H1 (cell line): Measurements from ENCODE around the gene XKR7. TPM values are rescaled to one million over a fixed set of nuclear protein-coding genes. Genes with fewer than 3 reads are reported as not detected.

Experiments used
- CTCF ChIA-PET: fragments of 300-600 bp; sonication (Branson Sonifier 250); formaldehyde crosslinking; loops from one replicate; lab custom pipeline; 2021; ENCODE audit not compliant: partially characterized antibody; lab: Charles Lee
- POLR2A ChIA-PET: fragments of 300-600 bp; sonication (Branson Sonifier 250); formaldehyde crosslinking; loops from one replicate; lab custom pipeline; 2021; ENCODE audit warnings: inconsistent platforms; ENCODE audit not compliant: partially characterized antibody; lab: Charles Lee
- DNase-seq, 2 experiments: peaks; one replicate each; pipeline versions ENCODE4 v3.0.0 to v3.0.0-alpha.2; 2010 to 2022; ENCODE audit warnings: low spot score in 2 of 2, low read depth in 1 of 2, mixed read lengths in 1 of 2
- FAIRE-seq: peaks from 2 replicates; lab custom pipeline; 2011; peaks lifted over from hg19 to GRCh38; lab: Jason Lieb, UNC
- H2AFZ ChIP-seq: 2 replicates; pipeline ENCODE4 v1.8.1; 2012; ENCODE audit warnings: low read length, inconsistent platforms
- H2AK5ac ChIP-seq: 2 replicates; pipeline ENCODE4 v1.6.1; 2013; ENCODE audit warnings: low read depth, low read length
- H2BK120ac ChIP-seq: replicated peaks from 2 replicates; pipeline ENCODE3; 2013; ENCODE audit warnings: low read depth, low read length, inconsistent platforms
- H2BK12ac ChIP-seq: 2 replicates; pipeline ENCODE4 v1.6.1; 2013; ENCODE audit warnings: low read depth, low read length
- H2BK15ac ChIP-seq: 2 replicates; pipeline ENCODE4 v1.6.1; 2013; ENCODE audit warnings: low read length
- H2BK20ac ChIP-seq: 2 replicates; pipeline ENCODE4 v1.6.1; 2013; ENCODE audit warnings: low read length
- H2BK5ac ChIP-seq: 2 replicates; pipeline ENCODE4 v1.6.1; 2013; ENCODE audit warnings: low read depth, low read length
- H3K14ac ChIP-seq: 2 replicates; pipeline ENCODE4 v1.6.1; 2013; ENCODE audit warnings: inconsistent platforms; ENCODE audit not compliant: insufficient read length
- H3K18ac ChIP-seq: 2 replicates; pipeline ENCODE4 v1.6.1; 2013; ENCODE audit warnings: low read length; ENCODE audit errors: extremely low read depth
- H3K23ac ChIP-seq: 2 replicates; pipeline ENCODE4 v1.6.1; 2013; ENCODE audit warnings: inconsistent platforms; ENCODE audit not compliant: insufficient read length
- H3K23me2 ChIP-seq: 2 replicates; pipeline ENCODE4 v1.6.1; 2013; ENCODE audit warnings: low read depth, low read length
- H3K27ac ChIP-seq: 2 replicates; pipeline ENCODE4 v1.6.1; 2011; ENCODE audit warnings: low read depth, low read length, inconsistent platforms
- H3K27me3 ChIP-seq, 4 experiments: replicated peaks in 1 of 4; 1 replicate in 1 of 4; 2 replicates in 3 of 4; pipeline versions ENCODE4 v1.6.1 to v1.8.1; 2011 to 2013; ENCODE audit warnings: low read length in 3 of 4, mild to moderate bottlenecking in 3 of 4, inconsistent platforms in 2 of 4, mixed read lengths in 2 of 4, moderate library complexity in 1 of 4; ENCODE audit not compliant: control insufficient read depth in 3 of 4, insufficient read depth in 3 of 4; ENCODE audit errors: extremely low read depth in 1 of 4
- H3K36me3 ChIP-seq, 4 experiments: 2 replicates each; pipeline versions ENCODE4 v1.6.1 to v1.8.1; 2011 to 2013; ENCODE audit warnings: mild to moderate bottlenecking in 4 of 4, low read length in 3 of 4, moderate library complexity in 2 of 4, control low read depth in 1 of 4, inconsistent platforms in 1 of 4; ENCODE audit not compliant: insufficient read depth in 4 of 4, control insufficient read depth in 2 of 4
- H3K4ac ChIP-seq: replicated peaks from 2 replicates; pipeline ENCODE3; 2013; ENCODE audit warnings: low read length, low read depth, mixed read lengths, inconsistent platforms; ENCODE audit not compliant: insufficient read length
- H3K4me1 ChIP-seq, 4 experiments: replicated peaks in 1 of 4; 1 replicate in 1 of 4; 2 replicates in 3 of 4; pipeline versions ENCODE4 v1.6.1 to v1.8.1; 2011 to 2013; ENCODE audit warnings: low read length in 3 of 4, inconsistent platforms in 2 of 4, mixed read lengths in 1 of 4; ENCODE audit not compliant: insufficient read depth in 4 of 4, control insufficient read depth in 3 of 4
- H3K4me2 ChIP-seq, 2 experiments: 2 replicates each; pipeline versions ENCODE4 v1.6.1 to v1.8.1; 2011 to 2013; ENCODE audit warnings: low read depth in 2 of 2, low read length in 2 of 2, control low read depth in 1 of 2, inconsistent platforms in 1 of 2, mild to moderate bottlenecking in 1 of 2; ENCODE audit not compliant: insufficient read depth in 1 of 2
- H3K4me3 ChIP-seq, 4 experiments: fragments of 200-600, 300-600 bp in 1 of 4; sonication (generic), shearing (Covaris generic), sonication (Bioruptor Twin) in 1 of 4; 2 replicates each; pipeline versions ENCODE4 v1.5.1 to v1.8.1; 2011 to 2016; ENCODE audit warnings: low read length in 4 of 4, low read depth in 3 of 4, control low read depth in 2 of 4, inconsistent platforms in 2 of 4, mild to moderate bottlenecking in 2 of 4, mixed read lengths in 1 of 4, moderate library complexity in 1 of 4; ENCODE audit not compliant: insufficient read depth in 2 of 4; ENCODE audit errors: extremely low read depth in 1 of 4
- H3K56ac ChIP-seq: replicated peaks from 2 replicates; pipeline ENCODE3; 2013; ENCODE audit warnings: low read depth, mild to moderate bottlenecking, mixed read lengths, low read length, inconsistent platforms; ENCODE audit not compliant: insufficient read length
- H3K79me1 ChIP-seq: 2 replicates; pipeline ENCODE4 v1.6.1; 2013; ENCODE audit warnings: low read depth, low read length, control low read depth
- H3K79me2 ChIP-seq, 2 experiments: 2 replicates each; pipeline versions ENCODE4 v1.6.1 to v1.8.1; 2012 to 2013; ENCODE audit warnings: low read length in 2 of 2, mild to moderate bottlenecking in 2 of 2, inconsistent platforms in 1 of 2; ENCODE audit not compliant: insufficient read depth in 2 of 2, control insufficient read depth in 1 of 2
- H3K9ac ChIP-seq, 4 experiments: replicated peaks in 1 of 4; 1 replicate in 1 of 4; 2 replicates in 3 of 4; pipeline versions ENCODE4 v1.6.1 to v1.8.1; 2011 to 2013; ENCODE audit warnings: low read depth in 3 of 4, low read length in 3 of 4, control low read depth in 2 of 4, mild to moderate bottlenecking in 2 of 4, moderate library complexity in 2 of 4, inconsistent platforms in 1 of 4; ENCODE audit errors: extremely low read depth in 1 of 4
- H3K9me3 ChIP-seq, 2 experiments: 2 replicates each; pipeline versions ENCODE4 v1.6.1 to v1.8.1; 2012 to 2013; ENCODE audit warnings: mild to moderate bottlenecking in 2 of 2, moderate library complexity in 2 of 2, control low read depth in 1 of 2, inconsistent platforms in 1 of 2, low read depth in 1 of 2, low read length in 1 of 2, mixed read lengths in 1 of 2; ENCODE audit not compliant: insufficient read depth in 2 of 2
- H4K20me1 ChIP-seq, 2 experiments: replicated peaks in 1 of 2; 2 replicates each; pipeline versions ENCODE3 to v1.8.1; 2011 to 2013; ENCODE audit warnings: inconsistent platforms in 2 of 2, low read length in 2 of 2, mild to moderate bottlenecking in 1 of 2; ENCODE audit not compliant: insufficient read depth in 2 of 2, control insufficient read depth in 1 of 2
- H4K5ac ChIP-seq: 2 replicates; pipeline ENCODE4 v1.6.1; 2013; ENCODE audit warnings: low read length, low read depth, mixed read lengths, inconsistent platforms; ENCODE audit not compliant: insufficient read length
- H4K8ac ChIP-seq: 2 replicates; pipeline ENCODE4 v1.8.0; 2013; ENCODE audit warnings: mild to moderate bottlenecking, moderate library complexity, low read length, inconsistent platforms; ENCODE audit not compliant: insufficient read depth; ENCODE audit errors: extremely low read depth
- H4K91ac ChIP-seq: replicated peaks from 2 replicates; pipeline ENCODE3; 2013; ENCODE audit warnings: low read length, mixed read lengths, inconsistent platforms; ENCODE audit not compliant: insufficient read length
- CREB1 ChIP-seq: IDR thresholded peaks from 2 replicates; pipeline ENCODE4 v1.6.1; 2012; ENCODE audit warnings: inconsistent platforms
- GABPA ChIP-seq: IDR thresholded peaks from 2 replicates; pipeline ENCODE4 v1.6.1; 2011; ENCODE audit warnings: mild to moderate bottlenecking, low read length, moderate library complexity, borderline replicate concordance; ENCODE audit not compliant: insufficient read depth
- WGBS, 2 experiments: shearing (Covaris generic) in 1 of 2; methylation state at CpG; one replicate each; pipeline versions ENCODE4 v1.1.6 to v1.1.7; 2013 to 2015; ENCODE audit warnings: low lambda C conversion rate in 2 of 2, mixed read lengths in 2 of 2, inconsistent platforms in 1 of 2, low coverage in 1 of 2, missing lambda C conversion rate in 1 of 2; ENCODE audit not compliant: insufficient replicate concordance in 2 of 2, insufficient coverage in 1 of 2, insufficient read length in 1 of 2; ENCODE audit errors: extremely low coverage in 1 of 2, missing lambda C conversion rate in 1 of 2; 5-methylcytosine and 5-hydroxymethylcytosine counted together
- polyA plus RNA-seq, 7 experiments: library from polyadenylated mRNA; depleted of rRNA in 3 of 7; stranded (reverse) in 5 of 7; unstranded in 2 of 7; fragments of >200 nt in 5 of 7; fragments of 200-250 nt in 2 of 7; gene quantifications; 1 replicate in 5 of 7; 2 replicates in 1 of 7; 4 replicates in 1 of 7; pipeline versions ENCODE4 v1.2.1 to v1.2.3, GENCODE V29; 2011 to 2013; ENCODE audit warnings: missing spikeins in 2 of 7, mixed read lengths in 2 of 7
- total RNA-seq: library from RNA; stranded (reverse); fragmentation: NEBNext Ultra II Directional; extraction: Animal tissue kit (Norgen Biotek cat#: 25700); gene quantifications from 2 replicates; pipeline ENCODE4 v1.2.1, GENCODE V29; 2021

Gene XKR7
- total and polyA plus RNA-seq, 2 of the 8 experiments (the other 6 are each of a cell fraction or from before 2014, with no cell fraction given), result 1.8 to 2.4 TPM

DNA sequence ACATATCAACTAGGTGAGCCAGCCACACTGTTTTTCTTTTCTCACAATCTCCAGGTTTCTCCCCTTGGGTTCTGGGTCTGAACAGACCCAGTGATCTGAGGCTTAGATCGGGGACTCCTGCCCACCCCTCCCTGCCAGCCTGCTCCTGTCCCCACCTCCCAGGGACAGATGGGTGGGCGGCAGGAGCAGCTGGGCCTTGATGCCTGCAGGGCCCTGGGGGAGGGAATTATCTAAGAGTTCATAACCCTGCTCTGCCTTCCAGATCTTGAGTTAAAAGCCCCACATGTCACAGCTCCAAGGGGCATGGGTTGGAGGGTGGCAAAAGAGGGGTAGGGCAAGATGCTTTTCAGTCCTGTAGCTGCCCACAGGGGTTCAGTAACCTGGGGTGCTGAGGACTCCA is 5.2 kb upstream of the XKR7 start:
- Histone ChIP-seq H2BK120ac (no peak overlapping the region), H3K4me3 (no peak overlapping the region), H2BK5ac (no peak overlapping the region), H3K79me2 (no peaks in the 10 kb centered on the region), H4K91ac (no peak overlapping the region), H4K20me1 (no peaks in the 10 kb centered on the region), H2BK20ac (no peak overlapping the region), H3K56ac (no peak overlapping the region), H3K4me1 (peaks cover 0 to 10% (median 5%) of the 10 kb centered on the region in 4 experiments; a peak in 4 of 7 replicates), H3K23ac (no peak overlapping the region), H4K5ac (no peak overlapping the region), H3K79me1 (no peaks in the 10 kb centered on the region), H3K4ac (no peak overlapping the region), H3K27me3 (no peaks in the 10 kb centered on the region; a peak in 2 of 7 replicates), H3K27ac (no peak overlapping the region), H3K23me2 (peaks cover 3% of the 10 kb centered on the region; the same call in 1 of the 2 replicates), H2AK5ac (no peak overlapping the region), H2BK15ac (no peak overlapping the region), H4K8ac (no peak overlapping the region), H3K14ac (no peak overlapping the region), H3K36me3 (no peaks in the 10 kb centered on the region), H2BK12ac (no peak overlapping the region), H3K9ac (no peak overlapping the region), H3K4me2 (no peak overlapping the region), H3K18ac (no peak overlapping the region), H3K9me3 (no peaks in the 10 kb centered on the region), H2AFZ (no peak overlapping the region)
- FAIRE-seq, result no peak
- ChIA-PET CTCF (interaction anchor here (0.9 to 3.9 kb wide), 5 partner anchors 10 to 73 kb away, joined by 3 to 26 read pairs (median 4); partner anchors contain the start of gene PDRG1), POLR2A (no interaction called here)
- no peak for DNase-seq
- 89% methylated on average over 2 of the region's 2 CpGs; no CpG with 5 or more reads in 1 of the 2 experiments for WGBS, 2 experiments
- TF ChIP-seq CREB1 (no peak), GABPA (no peak)
